HG03565 (cell line): ENCODE results near the gene CEP112.
"Not testable (repeated sequence)": the region's sequence is repeated elsewhere in the genome, so short reads cannot be mapped to it uniquely, and the experiment has no call there.

Source experiments
- ATAC-seq: cut with Tn5 transposase; IDR thresholded peaks from one replicate; pipeline ENCODE4 v1.9.1; 2021; ENCODE audit warnings: mild to moderate bottlenecking, moderate library complexity; ENCODE audit not compliant: unreplicated experiment

CEP112 gene

DNA sequence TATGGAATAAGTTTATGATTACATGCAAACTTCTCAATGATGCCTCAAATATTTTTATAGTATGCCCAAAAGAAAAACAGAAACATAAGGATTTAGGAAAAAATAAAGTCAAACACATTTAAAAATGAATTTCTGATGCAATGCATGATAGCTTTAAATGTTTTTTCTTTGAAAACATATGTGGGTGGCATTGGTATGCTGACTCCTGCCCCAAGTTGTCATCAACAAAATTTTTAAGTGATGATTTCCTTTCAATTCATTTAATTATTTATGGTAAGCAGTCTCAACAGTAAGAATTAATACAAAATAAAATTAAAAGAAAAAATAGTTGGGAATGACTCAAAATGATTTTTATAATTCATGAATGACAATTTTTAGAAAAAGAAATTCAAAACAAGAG lies 104.9 kb downstream of the CEP112 start:
- ATAC-seq: no peak

DNA sequence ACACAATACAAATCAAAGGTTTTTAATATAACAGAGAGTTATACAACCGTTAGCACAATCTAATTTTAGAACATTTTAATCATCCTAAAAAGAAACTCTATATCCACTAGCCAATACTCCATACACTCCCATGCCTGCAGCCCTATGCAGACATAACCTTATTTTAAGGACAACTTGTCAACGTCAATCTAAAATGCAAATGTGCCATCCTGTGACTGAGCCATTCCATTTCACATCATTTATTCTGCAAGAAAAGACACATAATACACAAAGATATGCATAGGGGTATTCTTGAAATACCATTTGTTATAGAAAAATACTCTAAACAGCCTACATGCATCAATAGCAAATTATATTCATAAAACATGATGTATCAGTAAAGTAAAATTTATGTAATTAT lies 106.7 kb downstream of the CEP112 start:
- no peak for ATAC-seq

DNA sequence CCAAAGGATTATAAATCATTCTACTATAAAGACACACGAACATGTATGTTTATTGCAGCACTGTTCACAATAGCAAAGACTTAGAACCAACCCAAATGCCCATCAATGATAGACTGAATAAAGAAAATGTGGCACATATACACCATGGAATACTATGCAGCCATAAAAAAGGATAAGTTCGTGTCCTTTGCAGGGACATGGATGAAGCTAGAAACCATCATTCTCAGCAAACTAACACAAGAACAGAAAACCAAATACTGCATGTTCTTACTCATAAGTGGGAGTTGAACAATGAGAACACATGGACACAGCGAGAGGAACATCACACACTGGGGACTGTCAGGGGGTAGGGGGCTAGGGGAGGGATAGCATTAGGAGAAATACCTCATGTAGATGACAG lies 111.3 kb downstream of the CEP112 start:
- not testable (repeated sequence) for ATAC-seq

DNA sequence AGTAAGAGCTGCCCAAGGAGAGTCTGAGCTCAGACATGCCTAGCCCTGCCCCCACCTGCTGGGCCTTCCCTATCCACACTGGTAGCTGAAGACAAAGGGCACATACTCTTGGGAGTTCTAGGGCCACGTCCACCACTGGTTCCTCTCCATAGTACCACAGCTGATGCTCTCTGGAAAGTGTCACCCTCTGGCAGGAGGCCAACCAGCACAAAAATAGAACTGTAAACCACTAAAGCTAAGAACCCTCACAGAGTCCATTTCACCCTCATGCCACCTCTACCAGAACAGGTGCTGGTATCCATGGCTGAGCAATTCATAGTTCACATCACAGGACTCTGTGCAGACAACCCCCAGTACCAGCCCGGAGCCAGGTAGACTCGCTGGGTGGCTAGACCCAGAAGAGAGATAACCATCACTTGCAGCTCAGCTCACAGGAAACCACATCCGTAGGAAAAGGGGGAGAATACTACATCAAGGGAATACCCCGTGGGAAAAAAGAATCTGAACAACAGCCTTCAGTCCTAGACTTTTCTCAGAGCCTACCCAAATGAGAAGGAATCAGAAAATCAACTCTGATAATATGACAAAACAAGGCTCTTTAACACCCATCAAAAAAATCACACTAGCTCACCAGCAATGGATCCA lies 115.3 kb downstream of the CEP112 start:
- ATAC-seq: no peak

DNA sequence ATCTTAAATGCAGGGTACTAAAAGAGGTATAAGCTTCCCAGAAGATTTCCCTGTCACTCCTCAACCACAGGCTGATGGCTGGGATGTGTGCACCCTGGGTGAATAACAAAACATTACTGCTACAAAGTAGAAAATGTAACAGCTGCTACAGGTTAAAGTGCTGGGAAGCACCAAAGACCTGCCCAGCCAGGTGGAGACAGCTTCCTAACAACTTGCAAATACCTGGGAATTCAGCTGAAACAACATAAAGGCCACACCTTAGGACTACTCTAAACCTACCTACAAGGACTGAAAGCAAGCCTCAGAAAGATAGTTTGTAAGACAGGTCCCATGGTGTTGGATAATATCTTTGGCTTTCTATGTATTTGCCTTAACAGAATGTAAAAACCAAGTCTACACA lies 118.5 kb downstream of the CEP112 start:
- ATAC-seq: no peak

DNA sequence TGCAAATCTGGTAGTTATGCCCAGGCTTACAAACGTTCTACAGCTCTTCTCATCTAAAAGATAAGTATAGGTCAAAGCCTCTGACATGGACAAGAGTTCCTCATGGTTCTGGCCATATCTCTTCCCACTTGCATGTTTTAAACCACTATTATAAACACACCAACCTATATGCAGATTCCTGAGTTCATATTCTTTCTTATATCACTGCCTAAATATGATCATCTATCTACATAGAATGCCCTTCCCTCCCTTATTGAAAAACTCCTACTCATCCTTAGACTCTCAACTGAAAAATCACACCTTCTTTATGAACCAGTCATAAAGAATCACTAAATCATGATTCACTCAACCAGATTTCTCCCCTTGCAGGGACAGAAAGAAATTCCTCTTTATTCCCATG lies 128.2 kb downstream of the CEP112 start:
- no peak for ATAC-seq

DNA sequence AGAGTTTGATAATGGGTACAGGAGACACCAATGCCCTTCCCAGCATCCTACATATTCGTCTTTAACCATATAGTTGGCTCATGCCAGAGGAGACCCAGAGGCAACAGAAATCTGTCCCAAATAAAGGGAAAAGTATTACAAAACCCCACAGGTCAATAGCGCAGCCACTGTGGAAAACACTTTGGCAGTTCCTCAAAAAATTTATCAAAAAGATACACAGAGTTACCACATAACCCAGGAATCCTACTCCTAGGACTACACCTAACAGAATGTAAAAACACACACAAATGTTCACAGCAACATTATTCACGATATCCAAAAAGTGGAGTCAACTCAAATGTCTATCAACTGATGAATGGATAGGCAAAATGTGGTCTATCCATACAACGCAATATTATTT lies 135.8 kb downstream of the CEP112 start:
- ATAC-seq: no peak

DNA sequence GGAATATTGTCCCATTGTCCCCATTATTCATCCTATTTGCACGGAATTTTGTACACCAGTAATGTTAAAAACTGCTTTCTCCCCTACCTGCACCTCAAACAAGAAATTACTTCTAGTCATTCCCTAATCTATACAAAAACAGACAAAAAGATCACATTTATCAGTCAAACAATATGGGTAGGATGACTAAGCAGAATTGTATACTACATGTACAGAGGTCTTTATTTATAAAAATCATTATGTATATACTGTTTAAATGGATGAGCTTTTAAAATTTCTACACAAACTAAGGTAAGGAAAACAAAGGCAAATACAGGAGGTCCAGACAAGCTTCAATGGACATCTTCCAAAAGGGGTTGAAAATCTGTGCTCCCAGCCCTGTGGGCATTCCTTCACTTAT lies 137.7 kb downstream of the CEP112 start:
- ATAC-seq: no peak

DNA sequence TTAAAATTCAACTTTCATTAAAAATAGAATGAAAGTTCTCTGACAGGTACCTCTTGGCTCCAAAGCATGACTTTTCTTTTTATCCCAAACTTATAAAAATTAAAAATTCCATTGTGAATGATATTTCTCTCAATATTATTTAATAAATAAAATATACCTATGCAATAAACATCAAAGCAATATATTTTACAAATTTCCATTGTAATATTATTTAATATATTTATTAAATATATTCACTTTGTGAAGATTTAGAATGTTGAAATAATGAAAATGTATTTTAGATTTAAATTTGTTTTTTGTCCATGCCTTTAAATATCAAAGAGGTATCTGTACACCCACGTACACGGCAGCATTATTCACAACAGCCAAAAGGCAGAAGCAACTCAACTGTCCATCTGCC lies 147.8 kb downstream of the CEP112 start:
- ATAC-seq: no peak

DNA sequence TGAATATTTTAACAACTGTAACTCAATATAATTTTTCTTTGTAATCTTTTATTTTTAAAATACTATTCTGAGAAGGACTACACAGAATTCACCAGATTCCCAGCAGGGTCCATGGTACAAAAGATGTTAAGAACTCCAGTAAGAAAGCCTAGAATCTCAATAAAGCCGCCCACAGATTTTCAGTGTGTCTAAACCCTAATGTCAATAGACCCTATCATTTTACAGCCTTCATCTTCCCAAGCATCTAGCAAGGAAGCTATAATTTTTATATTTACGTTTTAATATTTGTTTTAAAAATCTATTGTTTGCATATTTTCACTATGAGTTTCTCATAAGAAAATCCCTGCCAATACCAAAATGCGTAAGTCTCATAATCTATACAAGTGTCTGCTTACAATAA lies 148.5 kb downstream of the CEP112 start:
- ATAC-seq: no peak

DNA sequence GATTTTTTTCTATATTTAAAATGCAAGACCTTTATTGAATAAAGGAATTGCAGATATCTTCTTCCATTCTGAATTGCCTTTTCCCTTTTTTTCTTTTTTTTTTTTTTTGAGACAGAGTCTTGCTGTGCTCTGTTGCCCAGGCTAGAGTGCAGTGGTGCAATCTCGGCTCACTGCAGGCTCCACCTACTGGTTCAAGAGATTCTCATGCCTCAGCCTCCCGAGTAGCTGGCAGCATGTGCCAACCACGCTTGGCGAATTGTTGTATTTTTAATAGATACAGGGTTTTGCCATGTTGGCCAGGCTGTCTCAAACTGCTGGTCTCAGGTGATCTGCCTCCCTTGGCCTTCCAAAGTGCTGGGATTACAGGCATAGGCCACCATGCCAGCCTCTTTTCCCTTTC lies 151.5 kb downstream of the CEP112 start:
- no peak for ATAC-seq

DNA sequence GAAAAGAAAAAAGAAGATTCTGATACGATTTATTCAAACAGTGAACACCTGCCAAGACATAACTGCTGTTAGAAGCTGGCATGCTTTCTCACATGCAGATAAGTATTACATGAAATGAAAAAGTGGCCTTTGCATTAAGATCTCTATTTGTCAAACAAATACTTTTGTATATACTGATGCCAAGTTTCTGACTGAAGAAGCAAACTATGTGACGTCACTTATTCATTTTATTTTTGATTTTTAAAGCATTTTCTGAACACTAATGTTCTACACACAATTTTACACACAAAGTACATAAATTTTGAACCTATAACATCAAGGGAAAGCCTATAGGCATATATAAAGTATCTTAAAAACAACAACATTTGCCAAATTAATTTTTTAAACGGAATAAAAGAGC lies 153.8 kb downstream of the CEP112 start:
- no peak for ATAC-seq

DNA sequence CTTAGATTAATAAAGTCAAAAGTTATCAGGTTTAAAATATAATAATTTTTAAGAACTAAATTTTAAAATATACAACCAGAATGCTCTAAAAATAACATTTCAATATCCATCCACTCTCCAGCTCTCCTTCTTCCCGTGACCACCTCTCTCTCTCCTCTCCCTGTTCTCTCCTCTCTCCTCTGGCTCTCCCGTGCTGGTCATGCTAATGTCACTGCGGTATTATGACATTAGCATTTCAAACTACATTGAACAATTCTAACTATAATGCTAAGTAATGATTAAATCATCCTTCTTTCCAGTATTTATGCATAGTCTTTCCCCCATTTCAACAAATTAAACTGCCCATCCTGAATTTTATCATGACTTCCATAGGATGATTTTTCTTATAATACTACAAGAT lies 154.7 kb downstream of the CEP112 start:
- ATAC-seq: no peak

DNA sequence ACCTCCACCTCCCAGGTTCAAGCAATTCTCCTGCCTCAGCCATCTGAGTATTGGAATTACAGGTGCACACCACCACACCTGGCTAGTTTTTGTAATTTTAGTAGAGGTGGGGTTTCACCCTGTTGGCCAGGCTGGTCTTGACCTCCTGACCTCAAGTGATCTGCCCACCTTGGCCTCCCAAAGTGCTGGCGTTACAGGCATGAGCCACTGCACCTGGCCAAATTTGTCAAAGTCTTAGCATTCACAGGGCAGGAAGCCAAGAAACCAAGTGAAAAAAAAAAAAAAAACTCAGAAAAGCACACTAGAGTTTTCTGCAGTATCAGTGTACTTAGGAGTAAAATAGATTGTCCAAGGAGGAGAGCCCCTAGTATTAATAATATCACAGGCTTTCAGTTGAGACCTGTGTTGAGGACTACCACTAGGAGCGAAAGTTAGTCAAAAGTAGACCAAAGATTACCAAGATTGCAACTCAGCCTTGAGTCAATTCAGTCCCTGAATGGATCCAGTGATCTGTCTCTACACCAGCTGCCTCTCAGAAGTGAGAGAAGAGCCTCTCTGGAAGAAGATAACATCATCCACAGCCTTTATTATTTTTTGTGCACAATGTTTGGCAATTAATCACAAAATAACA lies 159.7 kb downstream of the CEP112 start:
- ATAC-seq: peak; percentile 89

DNA sequence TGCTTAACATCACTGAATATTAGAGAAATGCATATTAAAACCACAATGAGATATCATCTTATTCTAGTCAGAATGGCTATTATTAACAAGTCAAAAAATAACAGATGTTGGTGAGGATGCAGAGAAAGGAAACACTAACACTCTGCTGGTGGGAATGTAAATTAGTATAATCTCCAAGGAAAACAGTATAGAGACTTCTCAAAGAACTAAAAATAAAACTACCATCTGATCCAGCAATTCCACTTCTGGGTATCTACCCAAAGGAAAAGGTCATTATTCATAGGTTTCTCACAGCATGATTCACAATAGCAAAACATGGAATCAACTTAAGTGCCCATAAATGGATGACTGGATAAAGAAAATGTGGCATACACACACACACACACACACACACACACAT lies 166.4 kb downstream of the CEP112 start:
- ATAC-seq: no peak

DNA sequence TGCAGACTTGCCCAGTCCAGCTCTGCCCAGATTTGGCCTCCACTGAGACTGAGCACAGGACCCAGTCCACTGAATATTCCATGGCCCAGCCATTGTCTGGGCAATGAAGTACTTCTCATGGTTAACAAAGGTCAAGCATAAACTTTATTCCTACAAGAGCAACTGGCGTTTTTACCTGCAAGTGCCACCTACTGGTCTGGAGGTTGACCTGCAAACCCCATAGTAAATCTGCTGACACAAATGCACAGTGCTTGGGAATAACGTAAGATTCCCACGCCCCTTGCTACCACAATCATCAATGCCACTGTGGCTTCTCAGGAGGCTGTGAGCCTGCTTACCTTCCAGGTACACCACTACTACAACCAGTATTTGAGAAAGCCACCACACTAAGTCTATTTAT lies 170.2 kb downstream of the CEP112 start:
- no peak for ATAC-seq

DNA sequence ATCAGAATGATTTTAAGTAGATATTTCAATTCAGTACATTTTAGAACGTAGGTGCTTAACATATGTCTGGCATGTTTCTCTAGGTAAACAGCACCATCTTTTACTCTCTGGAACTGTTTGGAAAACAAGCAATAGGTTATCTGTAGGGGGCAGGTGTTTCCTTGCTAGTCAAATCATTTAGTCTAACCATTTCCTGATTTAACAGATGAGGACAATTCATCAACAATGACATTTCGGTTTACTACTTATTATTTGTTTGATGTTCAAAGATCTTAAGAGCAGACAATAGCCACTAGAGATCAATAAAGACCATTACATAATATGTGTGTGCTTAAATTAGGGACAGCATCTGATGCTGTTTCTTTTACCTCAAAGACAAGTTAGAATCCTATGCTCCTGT lies 173.1 kb downstream of the CEP112 start:
- ATAC-seq: no peak

DNA sequence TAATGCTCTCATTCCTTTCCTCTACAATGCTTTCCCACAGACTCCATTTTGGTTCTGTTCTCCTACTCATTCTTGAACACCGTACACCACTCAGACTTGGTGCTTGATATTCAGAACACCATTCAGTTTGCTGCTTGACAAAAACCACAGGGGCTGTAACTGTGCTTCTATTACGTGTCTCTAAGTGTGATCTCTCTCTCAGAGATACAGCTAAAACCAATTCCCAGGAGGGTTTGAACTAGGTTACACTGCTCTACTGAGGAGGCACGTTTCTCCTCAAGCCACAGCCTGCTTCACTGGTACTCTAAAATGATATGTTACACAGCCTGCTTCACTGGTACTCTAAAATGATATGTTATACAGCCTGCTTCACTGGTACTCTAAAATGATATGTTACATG lies 175.7 kb downstream of the CEP112 start:
- ATAC-seq: no peak

DNA sequence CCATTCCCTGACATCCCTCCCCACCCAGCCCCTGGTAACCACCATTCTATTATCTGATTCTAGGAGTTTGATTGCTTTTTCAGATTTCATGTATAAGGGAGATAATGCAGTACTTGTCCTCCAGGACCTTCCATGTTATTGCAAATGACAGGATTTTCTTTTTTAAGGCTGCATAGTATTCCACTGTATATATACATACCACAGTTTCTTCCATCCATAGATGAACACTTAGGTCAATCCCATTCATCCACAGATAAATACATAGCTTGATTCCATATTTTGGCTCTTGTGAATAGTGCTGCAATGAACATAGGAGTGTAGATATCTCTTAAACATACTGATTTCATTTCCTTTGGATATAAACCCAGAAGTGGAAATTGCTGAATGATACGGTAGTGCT lies 183.3 kb downstream of the CEP112 start:
- no peak for ATAC-seq

DNA sequence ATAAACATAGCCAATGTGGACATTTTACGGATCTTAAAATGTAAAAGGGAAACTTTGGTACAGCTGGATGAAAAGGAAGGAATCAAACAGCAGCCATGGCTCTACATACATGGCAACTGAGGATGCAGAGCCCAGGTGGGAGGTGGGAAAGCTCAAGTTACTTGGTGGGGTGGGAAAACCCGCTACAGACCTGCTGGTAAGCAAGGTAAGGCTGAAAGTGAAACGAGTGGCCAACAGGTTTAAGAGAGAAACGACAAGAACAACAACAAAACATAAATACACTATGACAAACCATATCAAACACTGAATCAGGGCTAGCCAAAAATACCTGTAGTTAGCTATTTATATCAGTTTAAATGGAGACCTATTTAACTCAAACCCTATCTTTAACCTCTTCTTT lies 185.3 kb downstream of the CEP112 start:
- no peak for ATAC-seq

DNA sequence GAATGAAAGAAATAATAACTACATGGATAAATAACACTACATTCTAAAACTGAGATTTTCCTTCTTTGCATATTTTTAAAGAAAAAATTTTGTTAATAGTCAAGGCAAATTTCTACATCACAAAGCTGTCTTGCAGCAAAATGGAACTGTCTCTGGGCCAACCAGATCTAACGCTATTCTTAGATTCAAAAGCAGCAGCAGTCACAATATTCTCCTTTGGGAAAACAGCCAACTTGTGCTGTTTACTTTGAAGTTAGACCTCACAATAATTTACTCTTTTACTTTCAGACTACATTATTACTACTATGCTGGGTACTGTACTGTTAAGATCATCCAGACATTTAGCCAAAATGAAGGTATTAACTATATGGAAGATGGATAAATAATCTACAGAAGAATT lies 189.1 kb downstream of the CEP112 start:
- ATAC-seq: no peak

DNA sequence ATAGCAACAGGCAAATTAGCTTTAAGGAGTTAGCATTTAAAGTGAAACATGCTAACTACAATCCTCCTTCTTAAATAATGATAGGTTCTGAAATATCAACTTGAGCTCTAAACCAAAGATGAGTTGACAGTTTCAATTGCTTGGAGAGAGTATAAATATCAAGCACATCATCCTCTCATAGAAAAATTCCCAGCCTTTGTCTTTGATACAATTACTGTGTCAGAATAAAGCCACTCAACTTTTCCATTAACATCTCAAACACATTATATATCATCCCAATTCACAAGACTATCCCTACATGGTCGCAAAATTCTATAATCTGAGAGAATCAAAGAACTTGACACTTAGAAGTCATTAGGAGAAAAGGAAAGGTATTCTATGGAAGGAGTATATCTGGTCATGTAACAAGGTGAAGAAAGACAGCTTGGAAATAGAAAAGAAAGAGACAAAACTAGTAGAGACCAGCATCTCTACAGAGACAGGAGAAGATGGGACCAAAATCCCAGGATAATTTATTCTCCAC lies 189.8 kb downstream of the CEP112 start:
- no peak for ATAC-seq

DNA sequence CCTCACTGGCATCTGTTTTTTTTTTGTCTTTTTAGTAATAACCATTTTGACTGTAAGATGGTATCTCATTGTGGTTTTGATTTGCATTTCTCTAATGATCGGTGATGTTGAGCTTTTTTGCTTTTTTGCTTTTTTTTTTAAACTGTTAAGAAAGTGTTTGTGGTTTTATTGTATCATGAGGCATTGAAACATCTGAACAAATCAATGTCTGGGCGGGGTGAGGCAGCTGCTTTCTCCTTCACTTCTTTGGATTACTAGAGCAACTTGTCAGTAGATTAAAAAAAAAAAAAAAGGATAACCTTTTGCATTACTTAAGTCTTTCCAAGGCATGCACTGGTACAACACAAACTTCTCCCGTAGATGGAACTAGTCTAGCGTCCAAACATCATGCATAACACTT lies 191.7 kb downstream of the CEP112 start:
- ATAC-seq: no peak
